SK-N-SH treated with all-trans-retinoic acid at 6 μM for 48 hours (cell line): ENCODE data around the gene GTF2IRD1.
"Not testable (repeated sequence)": the region's sequence is repeated elsewhere in the genome, so short reads cannot be mapped to it uniquely, and the experiment has no call there.

Source experiments
- ATAC-seq: fragments of 200-7000 bp; cut with Tn5 transposase; 3 replicates; pipeline ENCODE4 v1.9.1; 2020; ENCODE audit warnings: mild to moderate bottlenecking, moderate library complexity
- ARNTL ChIP-seq: fragments of 450-650 bp; formaldehyde crosslinking; IDR thresholded peaks from 2 replicates; pipeline ENCODE4 v1.5.0; 2020; ENCODE audit warnings: low read depth, mild to moderate bottlenecking, moderate library complexity, borderline replicate concordance
- BACH2 ChIP-seq: fragments of 250-450 bp; sonication (Bioruptor Pico); IDR thresholded peaks from 2 replicates; pipeline ENCODE4 v1.9.0; 2021; ENCODE audit warnings: mild to moderate bottlenecking, borderline replicate concordance
- ESRRG ChIP-seq: fragments of 250-450 bp; sonication (Bioruptor Pico); IDR thresholded peaks from 2 replicates; pipeline ENCODE4 v1.6.1; 2021; ENCODE audit warnings: mild to moderate bottlenecking
- GLIS3 ChIP-seq: fragments of 250-450 bp; sonication (Bioruptor Pico); IDR thresholded peaks from 2 replicates; pipeline ENCODE4 v1.5.0; 2020; ENCODE audit warnings: mild to moderate bottlenecking, moderate library complexity
- PPARA ChIP-seq: fragments of 250-450 bp; sonication (Bioruptor Pico); IDR thresholded peaks from 2 replicates; pipeline ENCODE4 v1.5.0; 2020; ENCODE audit warnings: mild to moderate bottlenecking, borderline replicate concordance
- TCF4 ChIP-seq: fragments of 250-450 bp; sonication (Bioruptor Pico); IDR thresholded peaks from 2 replicates; pipeline ENCODE4 v1.8.0; 2021; ENCODE audit warnings: mild to moderate bottlenecking, moderate library complexity, borderline replicate concordance
- ZC3H10 ChIP-seq: fragments of 250-450 bp; sonication (Bioruptor Pico); IDR thresholded peaks from 2 replicates; pipeline ENCODE4 v1.5.1; 2021; ENCODE audit warnings: mild to moderate bottlenecking, moderate library complexity
- ZFP3 ChIP-seq: fragments of 250-450 bp; sonication (Bioruptor Pico); IDR thresholded peaks from 2 replicates; pipeline ENCODE4 v1.5.0; 2020; ENCODE audit warnings: mild to moderate bottlenecking, moderate library complexity
- ZFP30 ChIP-seq: fragments of 450-650 bp; formaldehyde crosslinking; IDR thresholded peaks from 2 replicates; pipeline ENCODE4 v1.5.0; 2022; ENCODE audit warnings: mild to moderate bottlenecking, moderate library complexity
- ZNF565 ChIP-seq: fragments of 450-650 bp; formaldehyde crosslinking; conservative IDR thresholded peaks from 2 replicates; pipeline ENCODE4 v1.5.0; 2020; ENCODE audit warnings: low read depth, mild to moderate bottlenecking, moderate library complexity
- ZNF70 ChIP-seq: fragments of 450-650 bp; formaldehyde crosslinking; IDR thresholded peaks from 2 replicates; pipeline ENCODE4 v1.5.0; 2020; ENCODE audit warnings: mild to moderate bottlenecking, moderate library complexity
- TF ChIP-seq, protein P1 (sequence below): fragments of 250-450 bp; sonication (Bioruptor Pico); IDR thresholded peaks from 2 replicates; pipeline ENCODE4 v1.5.0; 2020; ENCODE audit warnings: mild to moderate bottlenecking, moderate library complexity
- TF ChIP-seq, protein P2 (sequence below): fragments of 250-450 bp; sonication (Bioruptor Pico); IDR thresholded peaks from 2 replicates; pipeline ENCODE4 v1.5.1; 2020; ENCODE audit warnings: low read depth, mild to moderate bottlenecking, moderate library complexity
- TF ChIP-seq, protein P3 (sequence below): fragments of 250-450 bp; sonication (Bioruptor Pico); IDR thresholded peaks from 2 replicates; pipeline ENCODE4 v1.5.1; 2021; ENCODE audit warnings: mild to moderate bottlenecking, moderate library complexity
- TF ChIP-seq, protein P4 (sequence below): fragments of 250-450 bp; sonication (Bioruptor Pico); IDR thresholded peaks from 2 replicates; pipeline ENCODE4 v1.8.0; 2021; ENCODE audit warnings: low read depth, mild to moderate bottlenecking, moderate library complexity, borderline replicate concordance
- TF ChIP-seq, protein P5 (sequence below): fragments of 250-450 bp; sonication (Bioruptor Pico); IDR thresholded peaks from 2 replicates; pipeline ENCODE4 v1.8.0; 2020; ENCODE audit warnings: mild to moderate bottlenecking, moderate library complexity, borderline replicate concordance

Gene GTF2IRD1

DNA sequence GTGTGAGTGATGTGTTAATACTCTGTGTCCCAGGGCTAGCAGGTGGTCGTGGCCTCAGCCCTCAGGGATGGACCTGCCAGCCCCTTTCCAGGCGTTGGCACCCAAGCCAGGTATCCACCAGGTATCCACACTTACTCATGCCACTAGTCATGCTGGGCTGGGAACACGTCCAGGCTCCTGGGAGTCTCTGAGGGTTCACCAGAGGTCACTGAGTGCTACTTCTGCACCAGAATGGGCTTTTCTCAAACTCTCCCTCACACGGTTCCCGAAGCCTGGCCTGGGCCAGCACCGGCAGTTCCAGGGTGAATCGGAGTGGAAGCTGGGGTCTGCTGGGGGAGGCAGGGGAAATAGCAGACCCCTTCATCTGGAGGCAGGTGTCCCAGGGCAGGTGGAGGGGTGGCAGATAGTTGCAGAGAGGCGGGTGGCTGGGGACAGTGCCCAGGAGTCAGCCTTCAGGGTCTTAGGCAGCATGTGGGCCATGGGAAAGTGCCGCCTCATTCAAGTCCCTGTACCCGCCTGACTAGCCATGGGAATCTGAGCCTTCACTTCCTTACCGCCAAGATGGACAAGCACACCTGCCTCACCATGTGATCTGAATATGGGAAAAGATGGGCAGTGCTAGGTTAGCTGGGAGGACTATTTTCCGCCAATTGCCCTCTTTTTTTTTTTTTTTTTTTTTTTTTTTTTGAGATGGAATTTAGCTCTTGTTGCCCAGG lies 108.3 kb downstream of the GTF2IRD1 start (continued):
- TF ChIP-seq, protein P1, sequence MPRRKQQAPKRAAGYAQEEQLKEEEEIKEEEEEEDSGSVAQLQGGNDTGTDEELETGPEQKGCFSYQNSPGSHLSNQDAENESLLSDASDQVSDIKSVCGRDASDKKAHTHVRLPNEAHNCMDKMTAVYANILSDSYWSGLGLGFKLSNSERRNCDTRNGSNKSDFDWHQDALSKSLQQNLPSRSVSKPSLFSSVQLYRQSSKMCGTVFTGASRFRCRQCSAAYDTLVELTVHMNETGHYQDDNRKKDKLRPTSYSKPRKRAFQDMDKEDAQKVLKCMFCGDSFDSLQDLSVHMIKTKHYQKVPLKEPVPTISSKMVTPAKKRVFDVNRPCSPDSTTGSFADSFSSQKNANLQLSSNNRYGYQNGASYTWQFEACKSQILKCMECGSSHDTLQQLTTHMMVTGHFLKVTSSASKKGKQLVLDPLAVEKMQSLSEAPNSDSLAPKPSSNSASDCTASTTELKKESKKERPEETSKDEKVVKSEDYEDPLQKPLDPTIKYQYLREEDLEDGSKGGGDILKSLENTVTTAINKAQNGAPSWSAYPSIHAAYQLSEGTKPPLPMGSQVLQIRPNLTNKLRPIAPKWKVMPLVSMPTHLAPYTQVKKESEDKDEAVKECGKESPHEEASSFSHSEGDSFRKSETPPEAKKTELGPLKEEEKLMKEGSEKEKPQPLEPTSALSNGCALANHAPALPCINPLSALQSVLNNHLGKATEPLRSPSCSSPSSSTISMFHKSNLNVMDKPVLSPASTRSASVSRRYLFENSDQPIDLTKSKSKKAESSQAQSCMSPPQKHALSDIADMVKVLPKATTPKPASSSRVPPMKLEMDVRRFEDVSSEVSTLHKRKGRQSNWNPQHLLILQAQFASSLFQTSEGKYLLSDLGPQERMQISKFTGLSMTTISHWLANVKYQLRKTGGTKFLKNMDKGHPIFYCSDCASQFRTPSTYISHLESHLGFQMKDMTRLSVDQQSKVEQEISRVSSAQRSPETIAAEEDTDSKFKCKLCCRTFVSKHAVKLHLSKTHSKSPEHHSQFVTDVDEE (CRISPR knock-in tag), result no peak
- TF ChIP-seq ESRRG, result no peak
- no peak for TF ChIP-seq ZFP3 (CRISPR knock-in tag)
- TF ChIP-seq, all 23 proteins: peak for 0

DNA sequence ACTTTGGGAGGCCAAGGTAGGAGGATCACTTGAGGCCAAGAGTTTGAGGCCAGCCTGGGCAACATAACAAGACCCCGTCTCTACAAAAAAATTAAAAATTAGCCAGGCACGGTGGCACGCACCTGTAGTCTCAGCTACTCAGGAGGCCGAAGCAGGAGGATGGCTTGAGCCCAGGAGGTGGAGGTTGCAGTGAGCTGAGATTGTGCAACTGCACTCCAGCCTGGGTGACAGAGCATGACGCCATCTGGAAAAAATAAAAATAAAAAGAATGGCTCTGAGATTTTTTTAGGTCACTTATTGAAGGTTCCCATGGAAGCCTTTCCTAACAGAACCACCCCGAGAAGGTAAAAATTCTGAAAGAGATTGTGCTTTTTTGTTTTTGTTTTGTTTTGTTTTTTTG lies 109.9 kb downstream of the GTF2IRD1 start:
- not testable (repeated sequence) for ATAC-seq

DNA sequence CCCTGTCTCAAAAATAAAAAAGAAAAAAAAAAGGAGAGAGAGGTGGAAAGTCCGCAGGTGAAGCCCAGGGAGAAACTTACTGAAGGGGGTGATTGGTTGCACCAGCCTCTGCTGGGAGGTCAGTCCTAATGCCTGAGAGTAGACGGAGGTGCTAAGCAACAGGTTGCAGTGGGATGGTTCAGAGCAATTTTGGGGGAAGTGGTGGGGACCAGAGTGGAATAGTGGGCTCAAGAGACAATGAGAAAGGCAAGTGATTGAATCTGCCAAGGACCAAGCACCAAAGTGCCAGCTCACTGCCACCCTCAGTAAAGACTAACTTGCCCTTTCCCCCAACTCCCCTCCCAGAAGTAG lies 113.6 kb downstream of the GTF2IRD1 start:
- no peak for ATAC-seq
- TF ChIP-seq ZNF565 (CRISPR knock-in tag) (no peak), ZNF70 (CRISPR knock-in tag) (no peak)

DNA sequence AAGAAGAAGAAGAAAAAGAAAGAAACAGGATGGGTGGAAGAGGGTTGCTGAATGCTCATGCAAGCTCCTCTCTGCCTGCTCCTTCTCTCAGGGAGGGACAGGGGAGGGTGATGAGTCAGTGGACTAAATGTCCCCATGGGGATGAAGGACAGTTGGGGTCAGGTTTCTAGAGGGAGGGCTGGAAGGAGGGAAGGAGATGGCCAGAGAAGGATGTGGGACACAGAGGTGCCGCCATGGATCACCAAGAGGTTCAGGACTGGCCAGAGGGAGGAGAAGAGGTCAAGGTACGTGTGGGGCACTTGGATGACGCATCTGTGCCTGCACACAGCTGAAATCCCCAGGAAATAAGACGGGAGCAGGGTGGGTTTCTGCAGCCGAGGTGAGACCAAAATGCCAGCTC lies 115.0 kb downstream of the GTF2IRD1 start:
- ATAC-seq, result no peak; the same call in 2 of the 3 replicates
- TF ChIP-seq ARNTL, result no peak
- TF ChIP-seq BACH2 (CRISPR knock-in tag), result no peak
- TF ChIP-seq, protein P2, sequence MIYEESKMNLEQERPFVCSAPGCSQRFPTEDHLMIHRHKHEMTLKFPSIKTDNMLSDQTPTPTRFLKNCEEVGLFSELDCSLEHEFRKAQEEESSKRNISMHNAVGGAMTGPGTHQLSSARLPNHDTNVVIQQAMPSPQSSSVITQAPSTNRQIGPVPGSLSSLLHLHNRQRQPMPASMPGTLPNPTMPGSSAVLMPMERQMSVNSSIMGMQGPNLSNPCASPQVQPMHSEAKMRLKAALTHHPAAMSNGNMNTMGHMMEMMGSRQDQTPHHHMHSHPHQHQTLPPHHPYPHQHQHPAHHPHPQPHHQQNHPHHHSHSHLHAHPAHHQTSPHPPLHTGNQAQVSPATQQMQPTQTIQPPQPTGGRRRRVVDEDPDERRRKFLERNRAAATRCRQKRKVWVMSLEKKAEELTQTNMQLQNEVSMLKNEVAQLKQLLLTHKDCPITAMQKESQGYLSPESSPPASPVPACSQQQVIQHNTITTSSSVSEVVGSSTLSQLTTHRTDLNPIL, result no peak
- no peak for TF ChIP-seq ZFP30 (CRISPR knock-in tag)
- no peak for TF ChIP-seq TCF4 (CRISPR knock-in tag)
- TF ChIP-seq ZNF70 (CRISPR knock-in tag), result no peak

DNA sequence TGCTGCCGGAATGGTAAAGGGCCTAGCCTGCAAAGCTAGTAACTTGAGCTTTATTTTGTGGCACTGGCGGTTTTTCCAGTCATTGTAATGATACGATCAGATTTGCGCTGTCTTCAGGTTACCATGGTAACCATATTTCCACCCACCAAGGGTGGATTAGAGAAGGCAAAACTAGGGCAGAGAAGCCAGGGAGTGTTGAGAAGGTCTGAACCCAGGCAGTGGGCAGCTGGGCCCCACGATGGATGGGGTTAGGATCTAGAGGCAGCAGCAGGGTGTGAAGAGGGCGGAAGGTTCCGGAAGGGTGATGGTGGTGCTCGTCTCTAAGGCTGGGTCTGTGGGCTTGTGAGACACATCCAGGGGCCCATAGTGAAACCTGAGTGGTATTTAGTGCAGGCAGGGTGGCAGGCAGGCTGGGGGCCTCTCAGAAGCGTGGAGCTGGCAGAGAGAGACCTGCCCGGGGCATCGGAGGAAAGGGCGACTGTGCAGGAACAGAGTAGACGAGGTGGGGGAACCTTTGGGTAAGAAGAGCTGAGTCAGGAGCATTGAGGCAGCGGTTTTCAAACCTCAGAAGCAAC lies 115.9 kb downstream of the GTF2IRD1 start:
- TF ChIP-seq ZFP3 (CRISPR knock-in tag) (no peak), GLIS3 (CRISPR knock-in tag) (no peak), PPARA (CRISPR knock-in tag) (no peak), ZC3H10 (CRISPR knock-in tag) (no peak), TCF4 (CRISPR knock-in tag) (no peak)
- TF ChIP-seq, protein P3, sequence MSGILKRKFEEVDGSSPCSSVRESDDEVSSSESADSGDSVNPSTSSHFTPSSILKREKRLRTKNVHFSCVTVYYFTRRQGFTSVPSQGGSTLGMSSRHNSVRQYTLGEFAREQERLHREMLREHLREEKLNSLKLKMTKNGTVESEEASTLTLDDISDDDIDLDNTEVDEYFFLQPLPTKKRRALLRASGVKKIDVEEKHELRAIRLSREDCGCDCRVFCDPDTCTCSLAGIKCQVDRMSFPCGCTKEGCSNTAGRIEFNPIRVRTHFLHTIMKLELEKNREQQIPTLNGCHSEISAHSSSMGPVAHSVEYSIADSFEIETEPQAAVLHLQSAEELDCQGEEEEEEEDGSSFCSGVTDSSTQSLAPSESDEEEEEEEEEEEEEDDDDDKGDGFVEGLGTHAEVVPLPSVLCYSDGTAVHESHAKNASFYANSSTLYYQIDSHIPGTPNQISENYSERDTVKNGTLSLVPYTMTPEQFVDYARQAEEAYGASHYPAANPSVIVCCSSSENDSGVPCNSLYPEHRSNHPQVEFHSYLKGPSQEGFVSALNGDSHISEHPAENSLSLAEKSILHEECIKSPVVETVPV (CRISPR knock-in tag), result no peak
- TF ChIP-seq, protein P4, sequence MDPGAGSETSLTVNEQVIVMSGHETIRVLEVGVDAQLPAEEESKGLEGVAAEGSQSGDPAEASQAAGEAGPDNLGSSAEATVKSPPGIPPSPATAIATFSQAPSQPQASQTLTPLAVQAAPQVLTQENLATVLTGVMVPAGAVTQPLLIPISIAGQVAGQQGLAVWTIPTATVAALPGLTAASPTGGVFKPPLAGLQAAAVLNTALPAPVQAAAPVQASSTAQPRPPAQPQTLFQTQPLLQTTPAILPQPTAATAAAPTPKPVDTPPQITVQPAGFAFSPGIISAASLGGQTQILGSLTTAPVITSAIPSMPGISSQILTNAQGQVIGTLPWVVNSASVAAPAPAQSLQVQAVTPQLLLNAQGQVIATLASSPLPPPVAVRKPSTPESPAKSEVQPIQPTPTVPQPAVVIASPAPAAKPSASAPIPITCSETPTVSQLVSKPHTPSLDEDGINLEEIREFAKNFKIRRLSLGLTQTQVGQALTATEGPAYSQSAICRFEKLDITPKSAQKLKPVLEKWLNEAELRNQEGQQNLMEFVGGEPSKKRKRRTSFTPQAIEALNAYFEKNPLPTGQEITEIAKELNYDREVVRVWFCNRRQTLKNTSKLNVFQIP (CRISPR knock-in tag), result no peak
- TF ChIP-seq, protein P2, result no peak
- TF ChIP-seq, protein P1 (CRISPR knock-in tag), result no peak
- TF ChIP-seq, protein P5, sequence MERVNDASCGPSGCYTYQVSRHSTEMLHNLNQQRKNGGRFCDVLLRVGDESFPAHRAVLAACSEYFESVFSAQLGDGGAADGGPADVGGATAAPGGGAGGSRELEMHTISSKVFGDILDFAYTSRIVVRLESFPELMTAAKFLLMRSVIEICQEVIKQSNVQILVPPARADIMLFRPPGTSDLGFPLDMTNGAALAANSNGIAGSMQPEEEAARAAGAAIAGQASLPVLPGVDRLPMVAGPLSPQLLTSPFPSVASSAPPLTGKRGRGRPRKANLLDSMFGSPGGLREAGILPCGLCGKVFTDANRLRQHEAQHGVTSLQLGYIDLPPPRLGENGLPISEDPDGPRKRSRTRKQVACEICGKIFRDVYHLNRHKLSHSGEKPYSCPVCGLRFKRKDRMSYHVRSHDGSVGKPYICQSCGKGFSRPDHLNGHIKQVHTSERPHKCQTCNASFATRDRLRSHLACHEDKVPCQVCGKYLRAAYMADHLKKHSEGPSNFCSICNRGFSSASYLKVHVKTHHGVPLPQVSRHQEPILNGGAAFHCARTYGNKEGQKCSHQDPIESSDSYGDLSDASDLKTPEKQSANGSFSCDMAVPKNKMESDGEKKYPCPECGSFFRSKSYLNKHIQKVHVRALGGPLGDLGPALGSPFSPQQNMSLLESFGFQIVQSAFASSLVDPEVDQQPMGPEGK (CRISPR knock-in tag), result no peak
- no peak; the same call in 2 of the 3 replicates for ATAC-seq
